ENCODE results near the gene AGPAT3. TPM values are rescaled to one million over a fixed set of nuclear protein-coding genes. Genes with fewer than 3 reads are reported as not detected.

The AGPAT3 gene
- total RNA-seq, 4 donors from 2014 or later, result 63.5 to 225 (median 161) TPM

DNA sequence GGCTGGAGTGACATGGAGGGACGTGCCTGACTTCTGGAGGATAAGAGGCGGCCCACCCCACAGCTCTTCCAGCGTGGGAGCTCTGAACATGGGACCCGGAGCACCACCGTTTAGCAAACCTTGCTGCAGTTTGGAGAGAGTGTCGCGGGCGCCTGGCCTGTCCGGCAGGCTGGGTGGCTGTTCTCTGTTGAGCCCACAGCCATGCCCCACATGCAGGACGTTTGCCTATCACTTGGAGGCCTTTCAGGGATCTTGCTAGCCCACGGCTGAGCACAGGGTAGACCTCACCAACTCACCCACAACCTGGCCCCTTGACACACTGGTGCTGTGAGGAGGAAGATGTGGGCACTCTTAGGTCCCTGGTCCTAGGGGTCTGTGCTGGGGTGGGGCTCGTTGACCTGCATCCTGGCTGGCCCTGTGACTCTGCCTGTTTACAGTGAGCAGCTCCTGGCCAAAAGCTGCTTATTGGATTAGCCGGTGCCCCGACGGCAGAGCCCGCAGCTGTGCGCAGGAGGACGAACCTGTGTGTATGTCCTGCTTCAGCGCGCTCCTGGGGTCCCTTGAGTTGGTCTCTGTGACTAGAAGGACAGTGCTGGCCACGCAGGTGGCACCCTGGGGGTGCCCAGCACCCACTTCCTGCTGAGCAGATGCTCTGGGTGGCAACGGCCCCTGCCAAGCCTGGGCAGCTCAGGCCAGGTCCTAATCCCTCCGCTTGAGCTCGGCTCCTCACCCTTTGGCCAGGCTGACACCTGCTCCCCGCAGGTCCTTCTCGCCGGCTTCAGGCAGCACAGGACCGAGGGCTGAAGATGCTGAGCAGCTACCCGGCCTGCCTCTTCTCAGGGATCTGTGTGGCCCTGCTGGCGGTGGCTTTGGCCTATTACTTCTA is 74.7 kb downstream of the AGPAT3 start:
- H3K4me3 ChIP-seq, result no peak overlapping the region
- TF ChIP-seq POLR2A (IDR thresholded peaks at IDR 0.05), result no peak
- TF ChIP-seq, protein P1, sequence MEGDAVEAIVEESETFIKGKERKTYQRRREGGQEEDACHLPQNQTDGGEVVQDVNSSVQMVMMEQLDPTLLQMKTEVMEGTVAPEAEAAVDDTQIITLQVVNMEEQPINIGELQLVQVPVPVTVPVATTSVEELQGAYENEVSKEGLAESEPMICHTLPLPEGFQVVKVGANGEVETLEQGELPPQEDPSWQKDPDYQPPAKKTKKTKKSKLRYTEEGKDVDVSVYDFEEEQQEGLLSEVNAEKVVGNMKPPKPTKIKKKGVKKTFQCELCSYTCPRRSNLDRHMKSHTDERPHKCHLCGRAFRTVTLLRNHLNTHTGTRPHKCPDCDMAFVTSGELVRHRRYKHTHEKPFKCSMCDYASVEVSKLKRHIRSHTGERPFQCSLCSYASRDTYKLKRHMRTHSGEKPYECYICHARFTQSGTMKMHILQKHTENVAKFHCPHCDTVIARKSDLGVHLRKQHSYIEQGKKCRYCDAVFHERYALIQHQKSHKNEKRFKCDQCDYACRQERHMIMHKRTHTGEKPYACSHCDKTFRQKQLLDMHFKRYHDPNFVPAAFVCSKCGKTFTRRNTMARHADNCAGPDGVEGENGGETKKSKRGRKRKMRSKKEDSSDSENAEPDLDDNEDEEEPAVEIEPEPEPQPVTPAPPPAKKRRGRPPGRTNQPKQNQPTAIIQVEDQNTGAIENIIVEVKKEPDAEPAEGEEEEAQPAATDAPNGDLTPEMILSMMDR (IDR thresholded peaks at IDR 0.05), result no peak
- no peak overlapping the region for H3K27ac ChIP-seq
- peak in 1 of 3 donors; percentile 46 for DNase-seq
- H3K27me3 ChIP-seq, result no peaks in the 10 kb centered on the region
- H3K9me3 ChIP-seq, result no peaks in the 10 kb centered on the region
- peaks cover 0 to 32% (median 4%) of the 10 kb centered on the region in 4 donors for H3K4me1 ChIP-seq
- peaks cover 0 to 19% (median 0%) of the 10 kb centered on the region in 3 donors for H3K36me3 ChIP-seq

DNA sequence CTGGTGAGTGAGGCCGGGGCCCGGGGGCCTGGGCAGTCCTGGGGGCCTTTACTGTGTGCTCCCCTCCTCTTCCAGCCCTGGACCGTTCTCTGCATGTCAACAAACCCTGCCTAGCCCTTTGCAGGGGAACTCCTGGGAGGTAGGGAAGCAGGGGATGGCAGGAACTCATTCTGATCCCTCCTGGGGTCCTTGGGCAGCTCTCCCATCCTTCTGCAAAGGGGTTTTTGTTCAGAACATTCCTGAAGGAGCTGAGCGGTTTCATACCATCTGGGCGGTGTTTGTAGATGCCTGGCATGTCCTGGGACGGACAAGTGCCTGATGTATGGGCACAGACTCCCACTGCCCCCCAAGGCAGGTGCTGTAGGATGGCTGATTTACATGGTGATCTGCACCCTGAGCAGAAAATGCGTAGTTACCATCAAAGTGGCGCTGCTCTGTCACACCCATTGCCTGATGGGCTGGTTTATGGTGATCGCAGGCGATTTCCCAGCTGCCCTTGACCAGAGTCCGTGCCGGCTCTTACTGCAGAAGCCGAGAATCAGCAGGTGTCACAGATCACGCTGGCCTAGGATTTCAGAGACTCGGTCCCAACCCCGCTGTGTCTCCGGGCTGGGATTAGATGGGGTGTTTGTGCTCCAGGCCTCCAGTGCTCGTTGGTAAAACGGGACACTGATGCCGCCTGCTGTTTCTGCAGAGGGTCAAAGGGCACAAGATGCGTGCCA is 75.5 kb downstream of the AGPAT3 start:
- H3K36me3 ChIP-seq, result peaks cover 0 to 19% (median 0%) of the 10 kb centered on the region in 3 donors
- TF ChIP-seq POLR2A (IDR thresholded peaks at IDR 0.05), result no peak
- TF ChIP-seq, protein P1 (IDR thresholded peaks at IDR 0.05), result peak in 1 of 6 experiments; percentile 19
- H3K27me3 ChIP-seq, result no peaks in the 10 kb centered on the region
- H3K27ac ChIP-seq, result peak overlapping the region in 1 of 4 donors; percentile 5
- DNase-seq, result peak in 2 of 3 donors; percentile 76 to 78
- H3K4me3 ChIP-seq, result no peak overlapping the region
- H3K4me1 ChIP-seq, result peaks cover 0 to 32% (median 4%) of the 10 kb centered on the region in 4 donors
- no peaks in the 10 kb centered on the region for H3K9me3 ChIP-seq

DNA sequence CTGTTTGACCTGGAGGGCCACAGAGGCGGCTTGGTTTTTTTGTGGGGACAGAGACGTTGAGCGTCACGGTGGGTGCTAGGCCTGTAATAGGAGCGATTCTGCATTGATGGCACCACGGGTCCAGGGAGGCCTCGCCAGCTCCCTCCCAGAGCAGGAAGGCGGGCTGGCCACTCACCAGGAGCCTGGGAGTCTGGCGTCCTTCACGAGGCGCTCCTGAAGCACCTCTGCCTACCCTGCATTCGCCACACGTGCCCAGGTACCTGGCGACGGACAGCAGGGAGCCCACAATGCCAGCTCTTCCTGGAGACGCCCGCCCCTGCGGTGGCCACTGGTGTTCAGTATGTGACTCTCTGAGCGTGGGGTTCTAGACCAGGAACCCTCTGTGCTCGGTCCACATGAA is 77.2 kb downstream of the AGPAT3 start:
- no peak overlapping the region for H3K4me3 ChIP-seq
- peaks cover 0 to 24% (median 0%) of the 10 kb centered on the region in 3 donors for H3K36me3 ChIP-seq
- no peak for DNase-seq
- no peaks in the 10 kb centered on the region for H3K27me3 ChIP-seq
- H3K4me1 ChIP-seq, result peaks cover 0 to 32% (median 4%) of the 10 kb centered on the region in 4 donors
- H3K9me3 ChIP-seq, result no peaks in the 10 kb centered on the region
- no peak for TF ChIP-seq POLR2A (IDR thresholded peaks at IDR 0.05)
- TF ChIP-seq, protein P1 (IDR thresholded peaks at IDR 0.05), result no peak
- H3K27ac ChIP-seq, result no peak overlapping the region

DNA sequence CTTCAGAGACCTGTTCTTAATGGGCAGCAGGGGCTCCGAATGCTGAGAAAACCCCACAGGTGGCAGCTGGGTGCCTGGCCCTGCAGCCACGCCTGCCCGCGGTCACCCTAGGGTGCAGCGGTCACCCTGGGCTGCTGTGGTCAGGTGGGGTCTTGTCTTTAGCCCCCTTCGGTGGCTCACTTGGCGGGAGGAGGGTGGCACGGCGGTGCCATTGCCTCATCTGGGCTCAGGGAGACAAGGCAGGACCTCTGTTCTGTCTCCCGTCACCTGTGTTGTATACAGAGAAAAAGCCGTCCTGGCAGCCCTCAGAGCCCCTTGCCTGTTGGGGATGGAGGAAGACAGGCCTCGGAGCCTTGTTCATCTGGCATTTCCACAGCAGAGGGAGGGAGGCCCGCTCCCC is 77.6 kb downstream of the AGPAT3 start:
- H3K4me1 ChIP-seq, result peaks cover 0 to 32% (median 4%) of the 10 kb centered on the region in 4 donors
- no peak for DNase-seq
- H3K9me3 ChIP-seq, result no peaks in the 10 kb centered on the region
- no peak overlapping the region for H3K4me3 ChIP-seq
- peaks cover 0 to 26% (median 0%) of the 10 kb centered on the region in 3 donors for H3K36me3 ChIP-seq
- no peak for TF ChIP-seq POLR2A (IDR thresholded peaks at IDR 0.05)
- TF ChIP-seq, protein P1 (IDR thresholded peaks at IDR 0.05), result no peak
- no peaks in the 10 kb centered on the region for H3K27me3 ChIP-seq
- no peak overlapping the region for H3K27ac ChIP-seq

DNA sequence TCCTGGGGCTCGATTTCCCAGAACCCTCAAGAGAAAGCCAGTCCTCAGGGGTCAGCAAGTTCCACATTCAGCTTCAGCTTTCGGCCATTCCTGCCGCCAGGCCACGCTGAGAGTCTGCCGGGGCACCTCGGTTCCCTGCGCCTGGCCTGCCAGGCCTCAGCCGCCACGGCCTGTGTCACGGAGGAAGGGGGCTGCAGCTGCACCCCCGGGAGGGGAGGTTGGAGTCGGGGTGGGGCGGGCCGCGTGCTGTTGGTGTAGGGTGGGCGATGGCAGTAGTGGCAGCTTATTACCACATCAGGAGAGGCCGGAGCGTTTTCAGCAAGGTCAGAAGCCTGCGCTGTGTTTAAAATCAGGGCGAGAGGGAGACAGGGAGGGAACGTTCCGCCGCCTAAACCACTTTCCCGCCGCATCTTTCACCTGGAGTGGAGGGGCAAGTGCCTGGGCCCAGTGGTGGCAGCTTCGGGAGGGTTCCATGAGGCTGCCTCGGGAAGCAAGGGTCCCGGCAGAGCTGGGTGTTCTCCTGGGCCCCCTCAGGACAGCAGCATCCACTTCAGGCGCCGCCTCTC is 78.6 kb downstream of the AGPAT3 start:
- no peak for TF ChIP-seq POLR2A (IDR thresholded peaks at IDR 0.05)
- TF ChIP-seq, protein P1 (IDR thresholded peaks at IDR 0.05), result no peak
- no peaks in the 10 kb centered on the region for H3K27me3 ChIP-seq
- H3K27ac ChIP-seq, result no peak overlapping the region
- no peak overlapping the region for H3K4me3 ChIP-seq
- H3K36me3 ChIP-seq, result peaks cover 0 to 35% (median 0%) of the 10 kb centered on the region in 3 donors
- H3K4me1 ChIP-seq, result peaks cover 0 to 26% (median 3%) of the 10 kb centered on the region in 4 donors
- DNase-seq, result no peak
- H3K9me3 ChIP-seq, result no peaks in the 10 kb centered on the region
